Measurements from ENCODE around the gene MEF2B.
A peak's percentile ranks its signal among the peaks of the same experiment; 100 is the strongest.
"Not testable (repeated sequence)": the region's sequence is repeated elsewhere in the genome, so short reads cannot be mapped to it uniquely, and the experiment has no call there.

Gene MEF2B

DNA sequence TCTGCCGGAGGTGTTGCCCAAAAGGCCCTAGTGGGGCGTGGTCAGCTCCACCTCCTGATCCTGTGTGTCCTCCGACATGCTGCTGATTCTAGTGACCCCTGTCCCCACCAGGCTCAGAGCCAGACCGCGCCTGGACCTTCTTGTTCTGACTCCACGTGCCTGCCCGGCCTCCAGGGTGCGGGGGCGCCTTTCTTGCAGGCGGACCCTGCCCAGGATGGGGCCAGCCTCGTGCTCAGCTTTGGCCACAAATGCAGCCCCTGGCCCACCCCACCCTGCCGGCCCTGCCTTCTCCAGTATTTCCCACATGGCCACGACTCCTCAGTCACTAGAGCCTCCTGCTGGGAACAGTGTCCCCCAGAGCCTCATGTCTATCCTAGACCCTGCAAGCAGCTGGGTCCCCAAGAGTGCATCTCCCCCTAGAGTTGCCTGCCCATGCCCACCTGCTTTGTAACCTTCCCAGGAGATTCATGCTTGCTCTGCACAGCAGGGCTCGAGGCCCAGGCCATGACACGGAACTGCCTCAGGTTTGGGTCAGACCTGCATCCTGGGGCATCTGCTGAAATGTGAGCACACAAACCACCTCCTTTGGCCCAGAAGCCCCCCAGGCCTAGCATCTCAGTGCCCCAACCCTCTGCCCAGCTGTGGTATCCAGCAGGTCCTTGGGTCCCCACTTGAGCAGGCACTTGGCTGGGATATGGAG is 58.8 kb downstream of the MEF2B start:
- Mint-ChIP-seq H3K4me3 (peak overlapping the region in 1 of 3 experiments; percentile 6), H3K4me1 (peaks cover 21% of the 10 kb centered on the region), H3K9me3 (no peaks in the 10 kb centered on the region), H3K27ac (no peak overlapping the region), H3K27me3 (ENCODE audit: low read depth) (peaks cover 15% of the 10 kb centered on the region), H3K36me3 (ENCODE audit: low read depth) (peaks cover 5% of the 10 kb centered on the region)
- TF ChIP-seq, protein P1, sequence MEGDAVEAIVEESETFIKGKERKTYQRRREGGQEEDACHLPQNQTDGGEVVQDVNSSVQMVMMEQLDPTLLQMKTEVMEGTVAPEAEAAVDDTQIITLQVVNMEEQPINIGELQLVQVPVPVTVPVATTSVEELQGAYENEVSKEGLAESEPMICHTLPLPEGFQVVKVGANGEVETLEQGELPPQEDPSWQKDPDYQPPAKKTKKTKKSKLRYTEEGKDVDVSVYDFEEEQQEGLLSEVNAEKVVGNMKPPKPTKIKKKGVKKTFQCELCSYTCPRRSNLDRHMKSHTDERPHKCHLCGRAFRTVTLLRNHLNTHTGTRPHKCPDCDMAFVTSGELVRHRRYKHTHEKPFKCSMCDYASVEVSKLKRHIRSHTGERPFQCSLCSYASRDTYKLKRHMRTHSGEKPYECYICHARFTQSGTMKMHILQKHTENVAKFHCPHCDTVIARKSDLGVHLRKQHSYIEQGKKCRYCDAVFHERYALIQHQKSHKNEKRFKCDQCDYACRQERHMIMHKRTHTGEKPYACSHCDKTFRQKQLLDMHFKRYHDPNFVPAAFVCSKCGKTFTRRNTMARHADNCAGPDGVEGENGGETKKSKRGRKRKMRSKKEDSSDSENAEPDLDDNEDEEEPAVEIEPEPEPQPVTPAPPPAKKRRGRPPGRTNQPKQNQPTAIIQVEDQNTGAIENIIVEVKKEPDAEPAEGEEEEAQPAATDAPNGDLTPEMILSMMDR (IDR thresholded peaks at IDR 0.05; ENCODE audit: unreplicated experiment in 3 of 3): no peak

DNA sequence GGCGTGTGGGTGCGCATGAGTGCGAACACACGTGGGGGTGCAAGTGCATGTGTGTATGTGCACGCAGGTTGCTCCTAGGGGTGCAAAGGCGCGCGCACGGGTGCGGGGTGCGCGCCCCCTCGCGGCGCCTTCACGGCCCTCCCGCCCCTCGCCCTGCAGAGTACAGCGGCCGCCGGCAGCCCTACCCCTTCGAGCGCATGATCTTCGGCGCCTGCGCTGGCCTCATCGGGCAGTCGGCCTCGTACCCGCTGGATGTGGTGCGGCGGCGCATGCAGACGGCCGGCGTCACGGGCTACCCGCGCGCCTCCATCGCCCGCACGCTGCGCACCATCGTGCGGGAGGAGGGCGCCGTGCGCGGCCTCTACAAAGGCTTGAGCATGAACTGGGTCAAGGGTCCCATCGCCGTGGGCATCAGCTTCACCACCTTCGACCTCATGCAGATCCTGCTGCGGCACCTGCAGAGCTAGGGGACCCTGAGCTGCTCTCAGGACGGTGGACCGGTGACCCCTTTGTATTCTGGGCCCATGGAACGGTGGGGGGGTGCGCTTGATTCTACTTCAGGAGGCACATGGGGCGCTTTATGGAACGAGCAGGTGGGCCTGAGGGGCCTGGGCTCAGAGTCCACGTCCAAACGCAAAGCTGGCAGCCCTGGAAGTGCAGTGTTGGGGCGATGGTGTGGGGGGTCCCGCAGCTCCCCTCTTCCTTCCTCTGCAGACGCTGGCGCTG is 59.5 kb downstream of the MEF2B start:
- H3K9me3 Mint-ChIP-seq: no peaks in the 10 kb centered on the region
- H3K27me3 Mint-ChIP-seq (ENCODE audit: low read depth): peaks cover 15% of the 10 kb centered on the region
- no peak overlapping the region for H3K4me3 Mint-ChIP-seq
- no peak overlapping the region for H3K27ac Mint-ChIP-seq
- TF ChIP-seq, protein P1 (IDR thresholded peaks at IDR 0.05; ENCODE audit: unreplicated experiment in 3 of 3): peak; percentile 35 to 55 (median 40)
- H3K4me1 Mint-ChIP-seq: peaks cover 28% of the 10 kb centered on the region
- H3K36me3 Mint-ChIP-seq (ENCODE audit: low read depth): peaks cover 5% of the 10 kb centered on the region

GRCh38 chr19:19109601-19110000 is 60.5 kb downstream of the MEF2B start:
- H3K4me1 Mint-ChIP-seq: peaks cover 37% of the 10 kb centered on the region
- H3K4me3 Mint-ChIP-seq: peak overlapping the region; percentile 31 to 54 (median 51)
- H3K36me3 Mint-ChIP-seq (ENCODE audit: low read depth): peaks cover 5% of the 10 kb centered on the region
- no peak overlapping the region for H3K27ac Mint-ChIP-seq
- H3K27me3 Mint-ChIP-seq (ENCODE audit: low read depth): peaks cover 15% of the 10 kb centered on the region
- no peaks in the 10 kb centered on the region for H3K9me3 Mint-ChIP-seq
- TF ChIP-seq, protein P1 (IDR thresholded peaks at IDR 0.05; ENCODE audit: unreplicated experiment in 3 of 3): no peak

- Mint-ChIP-seq H3K4me1 (peaks cover 28% of the 10 kb centered on the region), H3K27ac (peak overlapping the region in 1 of 3 experiments; percentile 41), H3K27me3 (ENCODE audit: low read depth) (peaks cover 15% of the 10 kb centered on the region), H3K9me3 (no peaks in the 10 kb centered on the region), H3K36me3 (ENCODE audit: low read depth) (peaks cover 11% of the 10 kb centered on the region), H3K4me3 (peak overlapping the region in 1 of 3 experiments; percentile 5)
- TF ChIP-seq, protein P1 (IDR thresholded peaks at IDR 0.05; ENCODE audit: unreplicated experiment in 3 of 3): no peak
These were observed 62.4 kb downstream of the MEF2B start for GRCh38 chr19:19107654-19108053.

DNA sequence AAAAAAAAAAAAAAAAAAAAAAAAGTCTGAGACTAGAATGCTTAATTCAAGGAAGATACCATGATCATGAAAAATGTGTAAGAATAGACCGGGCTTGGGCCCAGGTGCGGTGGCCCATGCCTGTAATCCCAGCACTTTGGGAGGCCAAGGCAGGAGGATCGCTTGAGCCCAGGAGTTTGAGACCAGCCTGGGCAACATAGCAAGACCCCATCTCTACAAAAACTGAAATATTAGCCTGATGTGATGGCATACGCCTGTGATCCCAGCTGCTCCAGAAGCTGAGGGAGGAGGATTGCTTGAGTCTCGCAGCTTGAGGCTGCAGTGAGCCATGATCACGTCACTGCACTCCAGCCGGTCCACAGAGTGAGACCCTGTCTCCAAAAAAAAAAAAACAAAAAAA is 63.1 kb downstream of the MEF2B start:
- H3K4me1 Mint-ChIP-seq: peaks cover 23% of the 10 kb centered on the region
- H3K36me3 Mint-ChIP-seq (ENCODE audit: low read depth): peaks cover 11% of the 10 kb centered on the region
- H3K27me3 Mint-ChIP-seq (ENCODE audit: low read depth); H3K9me3 Mint-ChIP-seq; H3K4me3 Mint-ChIP-seq; H3K27ac Mint-ChIP-seq: not testable (repeated sequence)

DNA sequence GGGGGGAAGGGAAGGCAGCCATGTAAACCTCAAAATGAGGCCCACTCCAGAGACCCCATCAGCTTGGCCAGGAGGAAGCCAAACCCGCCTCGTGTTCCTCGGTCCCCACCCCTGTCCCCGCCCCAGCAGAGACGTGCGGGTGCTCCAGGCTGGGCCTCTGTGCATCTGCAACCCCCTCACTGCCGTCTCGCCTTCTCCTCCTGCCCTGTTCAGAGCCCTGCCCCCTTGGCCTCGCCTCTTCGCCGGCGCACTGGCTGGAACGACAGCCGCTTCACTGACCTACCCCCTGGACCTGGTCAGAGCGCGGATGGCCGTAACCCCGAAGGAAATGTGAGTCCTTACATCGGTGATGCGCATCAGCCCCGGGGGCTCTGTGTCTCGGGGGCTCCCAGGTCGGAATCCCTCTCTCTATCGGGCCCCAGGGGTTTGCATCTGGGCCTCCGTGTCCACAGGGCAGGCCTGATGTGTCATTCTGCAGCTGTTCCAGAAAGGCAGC is 64.0 kb downstream of the MEF2B start:
- TF ChIP-seq, protein P1 (IDR thresholded peaks at IDR 0.05; ENCODE audit: unreplicated experiment in 3 of 3): no peak
- peaks cover 11% of the 10 kb centered on the region for H3K36me3 Mint-ChIP-seq (ENCODE audit: low read depth)
- H3K27ac Mint-ChIP-seq: peak overlapping the region; percentile 68 to 94 (median 85)
- peaks cover 9% of the 10 kb centered on the region for H3K27me3 Mint-ChIP-seq (ENCODE audit: low read depth)
- H3K9me3 Mint-ChIP-seq: no peaks in the 10 kb centered on the region
- H3K4me3 Mint-ChIP-seq: peak overlapping the region; percentile 76 to 81 (median 79)
- H3K4me1 Mint-ChIP-seq: peaks cover 22% of the 10 kb centered on the region

Measured in nephron (organoid).